Adipose tissue (tissue), 3 donors: ENCODE data around the gene MPRIP. TPM values are rescaled to one million over a fixed set of nuclear protein-coding genes. Genes with fewer than 3 reads are reported as not detected.

Experiments used
- H3K27ac ChIP-seq: one replicate; pipeline ENCODE4 v1.5.1; 2013; ENCODE audit warnings: low read depth, low read length
- WGBS, 3 donors: extraction: QIAGEN DNeasy Blood & Tissue Kit; methylation state at CpG; one replicate each; pipeline ENCODE4 v1.1.7; 2013; 5-methylcytosine and 5-hydroxymethylcytosine counted together
- polyA plus RNA-seq, 3 donors: library from polyadenylated mRNA; stranded (reverse); fragments of 200-250 nt; gene quantifications; one replicate each; pipeline ENCODE4 v1.2.3, GENCODE V29; 2013
- donor health status: healthy with polysubstance abuse.
- donor health status: Bipolar disorder and iron deficiency.
- donor health status: healthy.

Gene MPRIP
- polyA plus RNA-seq, 3 donors, result 51.8 to 140 (median 128) TPM

- 90 to 95% (median 92%) methylated on average over 22 of the region's 22 CpGs for WGBS, 3 donors
- no peak overlapping the region for H3K27ac ChIP-seq
Observed at GRCh38 chr17:17221329-17221728, 179.1 kb downstream of the MPRIP start.

GRCh38 chr17:17223736-17224135, 181.5 kb downstream of the MPRIP start:
- H3K27ac ChIP-seq, result no peak overlapping the region
- 94 to 95% (median 95%) methylated on average over 16 of the region's 16 CpGs for WGBS, 3 donors

- H3K27ac ChIP-seq, result no peak overlapping the region
- 88 to 90% (median 89%) methylated on average over 8 of the region's 8 CpGs for WGBS, 3 donors
Observed at GRCh38 chr17:17224137-17224536, 181.9 kb downstream of the MPRIP start.

GRCh38 chr17:17225901-17226300, 183.6 kb downstream of the MPRIP start:
- WGBS, 3 donors, result 92 to 97% (median 95%) methylated on average over 10 of the region's 10 CpGs
- no peak overlapping the region for H3K27ac ChIP-seq

GRCh38 chr17:17226451-17227265, 184.4 kb downstream of the MPRIP start:
- 92 to 95% (median 94%) methylated on average over 16 of the region's 16 CpGs for WGBS, 3 donors
- no peak overlapping the region for H3K27ac ChIP-seq

GRCh38 chr17:17227608-17228520, 185.6 kb downstream of the MPRIP start:
- WGBS, 3 donors, result 83 to 90% (median 84%) methylated on average over 25 of the region's 25 CpGs
- H3K27ac ChIP-seq, result no peak overlapping the region

- H3K27ac ChIP-seq, result no peak overlapping the region
- 80 to 93% (median 88%) methylated on average over 17 of the region's 17 CpGs for WGBS, 3 donors
Observed at GRCh38 chr17:17228521-17229279, 186.4 kb downstream of the MPRIP start.

- no peak overlapping the region for H3K27ac ChIP-seq
- 90 to 92% (median 91%) methylated on average over 26 of the region's 26 CpGs for WGBS, 3 donors
Observed at GRCh38 chr17:17229416-17230384, 187.4 kb downstream of the MPRIP start.

GRCh38 chr17:17231621-17232302, 189.5 kb downstream of the MPRIP start:
- no peak overlapping the region for H3K27ac ChIP-seq
- 64 to 84% (median 83%) methylated on average over 16 of the region's 16 CpGs for WGBS, 3 donors

GRCh38 chr17:17232303-17232621, 190.0 kb downstream of the MPRIP start:
- no peak overlapping the region for H3K27ac ChIP-seq
- 62 to 85% (median 80%) methylated on average over 11 of the region's 11 CpGs for WGBS, 3 donors

GRCh38 chr17:17235212-17236174, 193.2 kb downstream of the MPRIP start:
- WGBS, 3 donors, result 49 to 64% (median 51%) methylated on average over 19 of the region's 19 CpGs

GRCh38 chr17:17236295-17237025, 194.2 kb downstream of the MPRIP start:
- WGBS, 3 donors, result 0 to 1% (median 0%) methylated on average over 29 to 31 of the region's 31 CpGs
- no peak overlapping the region for H3K27ac ChIP-seq

More at GRCh38 chr17:17235212-17236174, 193.2 kb downstream of the MPRIP start:
- H3K27ac ChIP-seq, result no peak overlapping the region

GRCh38 chr17:17237026-17237799, 195.0 kb downstream of the MPRIP start, which contains the start of gene FLCN:
Gene FLCN (minus strand): TSS chr17:17237168. CDS start chr17:17228137, 9,031 bp downstream.
- WGBS, 3 donors, result 0 to 1% (median 0%) methylated on average over 53 of the region's 53 CpGs
- H3K27ac ChIP-seq, result no peak within 1 kb of the TSS

GRCh38 chr17:17239832-17240231, 197.6 kb downstream of the MPRIP start:
- H3K27ac ChIP-seq, result no peak overlapping the region
- 63 to 81% (median 70%) methylated on average over 1 of the region's 1 CpG for WGBS, 3 donors

- 86 to 88% (median 87%) methylated on average over 10 of the region's 10 CpGs for WGBS, 3 donors
- no peak overlapping the region for H3K27ac ChIP-seq
Observed at GRCh38 chr17:17241656-17242055, 199.4 kb downstream of the MPRIP start.
